ENCODE measurements around the gene TTLL11.

Gene TTLL11

DNA sequence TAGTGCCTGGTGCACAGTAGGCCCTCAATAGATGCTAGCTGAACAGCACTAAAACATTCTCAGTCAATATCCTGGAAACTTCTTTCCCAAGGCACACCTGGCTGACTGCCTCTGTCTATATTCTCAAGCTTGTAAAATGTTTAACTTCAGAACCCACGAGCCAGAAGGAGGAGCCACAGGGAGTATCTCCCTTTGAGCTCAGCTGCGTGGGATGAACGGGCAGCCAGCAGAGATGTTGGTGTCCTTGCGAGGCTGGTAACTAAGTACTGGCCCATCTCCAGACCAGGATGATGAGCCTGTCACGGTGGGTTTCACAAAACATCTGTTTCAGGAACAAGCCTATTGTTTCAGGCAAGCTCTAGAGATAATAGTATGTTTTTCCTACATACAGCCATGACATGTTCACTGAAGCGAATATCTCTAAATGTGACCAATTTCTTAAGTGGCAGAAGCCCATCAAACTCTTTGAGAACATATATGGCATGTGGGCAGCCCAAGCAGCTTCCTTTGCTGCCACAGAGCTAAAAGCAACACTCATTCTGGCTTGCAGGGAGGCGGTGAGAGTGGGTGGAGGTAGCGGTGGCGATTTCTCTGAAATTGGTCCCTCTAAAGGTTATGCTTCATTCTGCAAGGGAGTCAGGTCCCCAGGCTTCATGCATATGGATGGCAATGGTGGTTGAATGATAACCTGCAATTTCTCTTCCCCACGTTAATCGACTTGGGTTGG is 206.2 kb downstream of the TTLL11 start:
- DNase-seq (ENCODE audit: low read depth in 1 of 2, low spot score in 1 of 2) = no peak

DNA sequence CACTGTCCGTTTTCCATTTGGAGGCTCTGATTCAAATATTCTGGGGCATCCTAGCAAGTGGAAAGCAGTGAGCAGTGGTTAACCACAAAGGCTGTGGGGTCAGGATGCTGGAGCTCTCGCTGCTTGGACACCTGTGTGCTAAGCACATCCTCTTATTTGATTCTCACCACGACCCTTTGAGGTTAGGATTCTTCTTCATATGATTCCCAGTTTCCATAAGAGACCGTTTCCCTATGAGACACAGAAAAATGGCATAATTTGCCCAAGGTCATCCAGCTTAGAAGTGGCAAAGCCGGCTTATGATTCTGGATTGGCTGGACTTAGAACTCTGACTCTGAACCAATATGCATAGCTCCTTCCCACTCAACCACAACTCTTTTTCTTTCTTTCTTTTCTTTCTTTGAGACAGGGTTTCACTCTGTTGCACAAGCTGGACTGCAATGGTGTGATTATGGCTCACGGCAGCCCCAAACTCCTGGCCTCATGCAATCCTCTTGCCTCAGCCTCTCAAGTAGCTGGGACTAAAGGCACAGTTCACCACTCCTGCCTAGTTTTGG is 207.7 kb downstream of the TTLL11 start:
- no peak for DNase-seq (ENCODE audit: low read depth in 1 of 2, low spot score in 1 of 2)

- no peak for DNase-seq (ENCODE audit: low read depth in 1 of 2, low spot score in 1 of 2)
Measured at GRCh38 chr9:121884057-121884541, 209.0 kb downstream of the TTLL11 start.

DNA sequence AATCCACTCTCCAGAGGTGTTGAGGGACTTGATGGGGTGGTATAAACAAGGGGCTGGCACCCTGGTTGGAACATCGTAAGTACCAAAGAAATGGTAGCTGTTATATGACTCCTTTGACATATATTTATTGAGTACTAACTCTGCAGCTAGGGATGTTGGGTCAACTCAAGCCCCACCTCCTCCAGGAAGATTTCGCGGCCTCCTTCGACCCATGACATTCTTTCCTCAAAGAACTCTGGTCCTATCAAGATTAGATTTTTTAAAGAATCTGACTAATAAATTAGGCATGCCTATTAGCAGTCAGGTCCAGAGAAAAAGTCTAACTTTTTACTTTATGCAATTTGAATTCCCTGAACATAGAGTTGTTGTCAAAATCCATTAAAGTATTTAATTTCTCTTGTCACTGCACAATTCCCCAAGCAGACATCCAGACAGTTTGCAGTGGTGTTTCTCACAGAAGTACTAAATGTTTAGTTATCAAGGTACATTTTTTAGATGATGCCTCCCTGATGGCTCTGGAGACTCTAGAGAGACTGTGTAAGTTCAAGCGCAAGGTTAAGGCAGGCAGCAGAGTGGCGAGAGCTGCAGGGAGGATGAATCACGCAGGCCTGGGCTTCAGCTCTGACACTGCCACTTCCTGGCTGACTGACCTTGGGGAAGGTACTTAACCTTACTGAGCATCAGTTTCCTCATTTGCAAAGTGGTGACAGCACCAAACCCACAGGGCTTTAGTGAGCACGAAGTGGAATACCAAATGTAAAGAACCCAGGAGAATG is 209.6 kb downstream of the TTLL11 start:
- no peak for DNase-seq (ENCODE audit: low read depth in 1 of 2, low spot score in 1 of 2)

DNA sequence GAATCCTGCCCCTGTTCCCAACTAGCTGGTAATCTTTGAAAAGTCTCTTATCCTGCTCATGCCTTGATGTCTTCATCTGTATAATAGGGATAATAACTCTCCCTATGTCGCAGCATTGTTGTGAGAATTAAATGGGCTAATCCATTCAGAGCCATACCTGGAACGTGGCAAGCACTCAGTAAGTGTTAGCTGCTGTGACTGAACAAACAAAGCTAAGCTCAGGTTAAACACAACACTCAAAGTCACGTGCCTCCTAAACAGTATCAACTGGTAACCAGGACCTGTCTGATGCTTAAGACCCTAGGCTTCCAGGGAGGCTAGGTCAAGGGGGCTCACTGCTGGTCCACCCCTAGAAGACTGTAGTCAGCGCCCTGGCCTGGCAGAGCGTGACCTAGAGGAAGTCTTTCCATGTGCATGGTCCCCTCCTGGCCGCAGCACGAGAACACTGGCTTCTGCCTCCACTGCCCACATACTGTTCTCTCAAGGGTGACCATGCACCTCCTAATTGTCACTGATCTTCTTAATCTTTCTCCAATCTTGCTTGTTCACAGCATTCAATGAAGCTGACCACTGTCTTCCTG is 211.1 kb downstream of the TTLL11 start:
- DNase-seq (ENCODE audit: low read depth in 1 of 2, low spot score in 1 of 2) = no peak

DNA sequence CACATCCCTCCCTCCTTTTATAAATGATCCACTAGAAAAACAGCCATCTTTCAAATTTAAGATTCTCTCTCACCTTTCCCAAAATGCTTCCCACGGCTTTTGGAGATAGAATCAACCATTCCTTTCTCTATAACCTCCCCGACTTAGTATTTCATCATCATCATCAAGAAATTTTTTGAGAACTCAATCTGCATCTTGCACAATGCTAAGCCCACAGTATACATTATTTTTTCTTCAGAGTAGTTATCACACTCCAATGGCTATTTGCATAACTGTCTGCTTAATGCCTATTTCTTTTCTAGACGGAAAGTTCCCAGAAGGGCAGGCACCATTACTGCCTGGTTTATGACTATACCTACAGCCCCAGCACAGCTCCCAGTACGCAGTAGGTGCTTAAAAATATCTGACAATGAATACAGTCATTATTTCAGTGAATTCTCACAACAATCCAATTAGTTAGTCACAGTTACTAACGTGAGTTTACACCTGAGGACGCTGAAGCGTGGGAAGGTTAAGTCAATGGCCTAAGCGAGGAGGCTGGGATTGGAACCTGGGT is 212.7 kb downstream of the TTLL11 start:
- no peak for DNase-seq (ENCODE audit: low read depth in 1 of 2, low spot score in 1 of 2)

DNA sequence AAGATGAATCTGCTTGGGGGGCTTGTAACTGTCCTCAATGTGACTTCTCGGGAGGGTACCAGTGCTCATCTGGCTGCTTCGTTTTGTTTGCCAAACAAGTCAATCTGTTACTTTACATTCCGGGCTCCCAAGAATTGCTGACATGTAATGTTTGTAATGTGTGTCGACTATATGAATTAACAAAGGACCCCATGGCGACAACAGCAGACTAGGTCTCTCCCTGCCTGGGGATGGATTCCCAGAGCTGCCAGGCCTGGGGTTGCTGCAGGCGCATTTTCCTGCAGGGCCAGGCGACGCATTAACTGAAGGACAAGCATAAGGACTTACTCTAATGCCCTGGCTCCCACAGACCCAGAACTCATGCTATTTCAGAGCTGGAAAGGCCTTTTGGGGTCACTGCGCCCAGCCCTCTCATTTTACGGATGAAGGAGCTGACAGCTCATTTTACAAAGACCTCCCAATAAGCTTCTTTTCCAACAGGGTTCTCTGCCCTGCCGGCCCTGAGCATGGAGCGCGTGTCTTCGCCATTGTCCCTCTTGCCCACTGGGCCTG is 214.8 kb downstream of the TTLL11 start:
- DNase-seq (ENCODE audit: low read depth in 1 of 2, low spot score in 1 of 2) = no peak

DNA sequence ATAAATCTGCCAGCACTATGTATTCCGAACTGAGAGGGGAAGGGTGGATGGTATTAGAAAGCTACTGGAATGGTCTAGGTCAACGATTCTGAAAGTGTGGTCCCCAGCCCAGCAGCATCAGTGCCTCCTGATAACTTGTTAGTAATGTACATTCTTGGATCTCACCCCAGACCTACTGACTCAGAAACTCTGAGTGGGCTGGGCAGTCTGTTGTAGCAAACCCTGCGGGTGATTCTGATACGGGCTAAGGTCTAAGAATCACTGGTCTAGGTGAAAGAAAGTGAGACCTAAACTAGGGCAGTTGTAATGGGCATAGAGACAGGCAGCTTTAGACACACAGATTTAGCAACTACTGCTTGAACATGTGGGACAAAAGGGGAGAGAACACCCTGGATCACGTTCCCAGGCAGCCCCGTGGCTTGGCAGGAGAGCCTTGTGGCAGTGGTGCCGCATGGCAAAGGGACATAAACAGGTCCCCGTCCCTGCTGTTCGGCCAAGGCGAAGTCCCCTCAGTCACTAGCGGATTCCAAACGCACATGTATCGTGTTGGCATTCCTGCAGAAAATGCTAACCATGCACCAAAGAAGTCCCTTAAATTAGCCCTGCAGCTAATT is 216.3 kb downstream of the TTLL11 start:
- no peak for DNase-seq (ENCODE audit: low read depth in 1 of 2, low spot score in 1 of 2)

GRCh38 chr9:121876255-121876654 is 216.9 kb downstream of the TTLL11 start:
- DNase-seq (ENCODE audit: low read depth in 1 of 2, low spot score in 1 of 2) = no peak

GRCh38 chr9:121874524-121874923 is 218.6 kb downstream of the TTLL11 start:
- DNase-seq (ENCODE audit: low read depth in 1 of 2, low spot score in 1 of 2) = no peak

GRCh38 chr9:121871431-121872025 is 221.6 kb downstream of the TTLL11 start:
- no peak for DNase-seq (ENCODE audit: low read depth in 1 of 2, low spot score in 1 of 2)

DNA sequence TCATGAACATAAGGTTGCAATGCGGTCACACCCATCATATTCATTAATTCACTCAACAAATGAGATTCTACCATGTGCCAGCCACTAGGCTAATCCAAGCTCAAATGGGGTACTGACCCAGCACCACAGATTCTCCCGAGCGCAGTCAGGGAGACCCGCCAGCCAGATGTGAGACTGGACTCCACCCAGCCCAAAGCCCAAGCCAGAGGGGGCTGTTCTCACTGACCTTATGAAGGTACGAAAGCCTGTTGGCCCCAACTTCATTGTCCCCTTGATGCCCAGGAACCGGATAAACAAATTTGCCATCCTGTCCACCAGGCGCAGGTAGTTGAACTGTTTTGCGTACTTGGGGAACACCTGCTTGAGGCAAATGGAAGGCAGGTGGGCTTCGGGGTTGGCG is 222.8 kb downstream of the TTLL11 start:
- no peak for DNase-seq (ENCODE audit: low read depth in 1 of 2, low spot score in 1 of 2)

DNA sequence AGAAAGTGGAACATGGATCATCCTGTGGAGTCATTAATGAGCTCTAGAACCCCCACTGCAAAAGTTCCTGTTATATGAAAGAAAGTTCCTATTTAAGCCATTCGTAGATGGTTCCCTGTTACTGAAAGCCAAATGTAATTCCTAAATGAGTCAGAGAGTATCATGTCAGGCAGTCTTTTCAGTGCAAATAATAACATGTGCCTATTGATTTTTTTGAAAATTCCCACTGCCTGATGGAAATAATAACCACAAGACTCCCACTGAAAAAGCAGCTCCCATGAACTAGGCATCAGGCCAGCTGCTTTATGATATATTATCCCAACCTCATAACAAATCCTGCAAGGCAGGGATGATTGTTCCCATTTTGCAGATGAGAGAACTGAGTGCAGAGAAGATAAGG is 224.5 kb downstream of the TTLL11 start:
- no peak for DNase-seq (ENCODE audit: low read depth in 1 of 2, low spot score in 1 of 2)

DNA sequence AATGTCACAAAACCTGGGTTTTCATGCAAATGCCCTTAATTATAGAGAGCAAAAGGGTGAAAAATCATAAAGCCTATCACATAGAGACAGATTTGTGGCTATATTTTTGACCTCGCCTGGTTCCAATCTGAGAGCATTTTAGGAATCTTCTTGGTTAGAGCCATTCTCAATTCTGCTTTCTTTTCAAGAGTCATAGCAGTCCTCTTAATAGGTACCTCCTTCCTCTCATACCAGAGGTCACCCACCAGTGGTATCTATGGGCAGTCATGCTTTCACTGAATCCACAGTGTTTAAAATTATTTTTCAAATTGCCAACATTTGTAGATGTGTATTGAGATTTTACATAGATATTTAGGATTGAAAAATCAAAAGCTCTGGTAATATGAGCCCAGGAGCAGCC is 226.2 kb downstream of the TTLL11 start:
- no peak for DNase-seq (ENCODE audit: low read depth in 1 of 2, low spot score in 1 of 2)

- DNase-seq (ENCODE audit: low read depth in 1 of 2, low spot score in 1 of 2) = no peak
Measured at GRCh38 chr9:121865884-121866283, 227.2 kb downstream of the TTLL11 start.

DNA sequence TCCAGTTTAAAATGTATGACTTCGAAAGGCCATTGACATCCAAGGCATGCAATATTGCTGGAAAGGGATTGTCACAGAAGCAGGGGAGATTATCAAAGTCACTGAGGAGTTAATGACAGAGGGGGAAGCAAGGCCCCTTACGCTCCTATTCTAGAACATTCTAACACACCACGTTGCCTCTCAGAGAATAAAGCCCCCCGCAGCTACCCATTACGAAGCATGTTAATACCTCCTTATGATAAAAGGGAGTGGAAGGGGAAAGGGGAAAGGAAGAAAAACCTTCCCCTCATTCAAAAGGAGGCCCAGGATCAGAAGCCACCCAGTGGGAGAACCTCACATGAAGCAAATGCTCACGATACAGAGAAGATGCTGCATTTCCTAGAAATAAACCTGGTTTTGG is 228.0 kb downstream of the TTLL11 start:
- no peak for DNase-seq (ENCODE audit: low read depth in 1 of 2, low spot score in 1 of 2)

DNA sequence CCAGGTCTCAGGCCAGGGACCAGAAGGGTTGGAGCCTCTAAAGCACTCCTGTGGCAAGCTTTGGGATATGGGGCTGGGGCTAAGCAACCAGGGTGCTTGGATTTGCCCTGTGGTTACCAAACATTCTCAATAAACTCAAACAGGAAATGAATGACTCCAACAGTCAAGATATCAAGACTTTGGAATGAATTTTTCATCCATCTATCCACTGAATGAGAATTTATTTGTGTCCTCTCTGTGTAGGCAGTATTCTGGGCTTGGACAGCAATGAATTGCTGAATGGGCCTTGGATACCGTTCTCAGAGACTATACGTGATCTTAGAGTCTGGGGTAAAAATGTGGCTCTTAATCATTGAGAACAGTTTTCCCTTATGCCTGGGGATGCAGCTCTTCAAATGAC is 229.2 kb downstream of the TTLL11 start:
- no peak for DNase-seq (ENCODE audit: low read depth in 1 of 2, low spot score in 1 of 2)

DNA sequence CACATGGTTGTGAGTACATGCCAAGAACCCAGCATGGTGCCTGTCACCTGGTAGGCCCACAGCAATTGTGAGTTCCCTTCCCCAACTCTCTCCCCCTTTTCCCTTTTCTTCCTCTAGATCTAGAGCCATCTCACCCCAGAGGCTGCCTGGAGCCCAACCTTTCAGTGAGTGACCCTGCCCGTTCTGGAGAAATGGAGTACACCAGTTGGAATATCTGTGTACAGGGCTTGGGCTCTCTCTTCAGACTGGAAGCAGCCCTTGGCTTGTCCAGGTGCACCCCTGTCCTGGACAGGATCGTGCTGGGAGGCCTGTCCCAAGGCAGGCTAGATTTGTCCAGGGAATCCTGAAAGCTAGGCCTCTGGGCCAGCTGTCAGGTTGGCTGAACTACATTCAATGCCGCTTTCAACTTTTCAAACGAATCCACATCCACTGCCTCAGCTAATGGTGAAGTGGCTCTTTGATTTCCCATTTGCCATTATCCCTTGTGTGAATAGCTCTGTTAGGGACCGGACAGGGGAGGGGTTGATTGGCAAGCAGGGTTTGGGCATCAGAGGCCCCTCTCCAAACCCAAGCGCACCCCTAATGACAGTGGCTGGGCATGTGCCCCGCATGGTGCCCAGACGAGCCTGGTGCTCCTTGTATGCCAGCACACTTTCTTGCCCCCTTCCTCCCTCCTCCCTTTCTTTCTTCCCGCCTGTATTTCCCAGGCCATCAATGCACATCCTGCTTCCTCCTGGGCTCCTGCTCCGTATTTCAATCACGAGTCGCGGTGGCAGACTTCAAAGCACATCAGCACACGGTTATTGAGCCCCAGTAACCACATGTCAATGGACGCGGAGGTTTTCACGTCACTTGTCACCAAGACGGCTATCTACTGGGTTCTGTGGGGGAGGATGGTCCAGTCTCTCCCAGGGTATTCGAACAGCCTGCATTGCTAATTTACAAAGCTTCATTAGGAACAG is 230.5 kb downstream of the TTLL11 start:
- DNase-seq (ENCODE audit: low read depth in 1 of 2, low spot score in 1 of 2) = no peak

DNA sequence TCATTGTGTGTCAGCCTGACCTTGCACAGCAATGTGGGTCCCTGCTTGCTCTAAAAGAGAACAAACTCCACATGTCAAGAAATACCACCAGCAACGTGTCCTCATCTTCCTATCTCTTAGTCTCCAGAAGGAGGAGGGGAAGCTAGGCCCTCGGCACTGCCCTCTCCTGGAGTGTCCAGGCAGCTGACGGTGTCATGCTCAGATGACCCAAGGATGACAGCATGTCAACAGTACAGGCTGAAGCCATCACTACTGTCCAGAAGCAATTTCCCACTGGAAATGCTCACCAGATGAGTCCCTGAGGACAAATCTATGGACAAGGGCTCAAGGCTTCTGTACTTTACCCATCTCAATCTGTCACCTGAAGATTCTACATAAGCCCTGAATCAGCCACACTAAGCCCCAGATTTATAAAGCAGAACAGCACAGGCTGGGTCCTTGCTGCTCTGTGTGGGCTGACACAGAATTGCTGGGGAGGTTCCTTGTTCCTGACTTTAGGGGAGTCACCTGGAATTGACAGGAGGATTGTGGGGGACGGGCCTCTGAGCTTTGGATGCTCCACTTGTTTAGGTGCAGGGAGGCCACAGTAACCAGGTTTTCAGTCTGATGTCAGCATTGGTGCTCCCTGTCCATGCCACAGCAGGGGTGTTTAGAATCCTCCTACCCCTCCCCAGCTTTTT is 231.5 kb downstream of the TTLL11 start:
- DNase-seq (ENCODE audit: low read depth in 1 of 2, low spot score in 1 of 2) = no peak
